ENCODE measurements around the gene SH2D4B.
"Not testable (repeated sequence)": the region's sequence is repeated elsewhere in the genome, so short reads cannot be mapped to it uniquely, and the experiment has no call there.

Gene SH2D4B

DNA sequence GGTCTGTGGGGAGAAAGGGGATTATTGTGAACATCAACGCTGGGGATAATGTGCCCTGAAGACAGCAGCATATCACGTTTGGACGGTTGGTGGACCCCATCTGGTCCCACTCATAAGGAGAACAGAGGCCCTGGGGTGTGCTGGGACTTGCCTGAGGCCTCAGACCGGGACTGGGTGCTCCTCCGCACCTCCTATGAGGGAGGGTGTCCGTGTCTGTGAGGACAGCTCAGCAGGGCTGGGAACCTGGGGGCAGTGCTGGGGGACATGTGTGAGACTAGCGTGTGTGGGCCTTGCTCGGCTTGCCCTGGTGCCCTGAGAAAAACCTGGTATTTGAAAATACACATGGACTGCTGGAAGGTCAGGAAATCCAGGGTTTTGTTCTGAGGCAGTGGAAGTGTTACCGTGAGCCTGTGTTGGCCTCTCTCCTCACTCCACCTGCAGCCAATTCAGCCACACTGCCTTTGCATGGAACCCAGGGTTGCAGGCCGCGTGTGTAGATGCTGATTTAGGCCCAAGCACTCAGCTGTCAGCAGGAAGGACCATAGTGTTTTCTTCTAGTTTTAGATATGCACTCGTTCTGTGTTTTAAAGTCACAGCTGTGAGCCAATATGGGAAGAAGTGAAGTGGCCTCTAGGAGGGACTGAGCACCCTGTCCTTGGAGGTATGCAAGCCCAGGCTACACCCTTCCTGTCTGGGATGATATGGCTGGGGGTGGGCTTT, 13.4 kb upstream of the SH2D4B start:
- DNase-seq (ENCODE audit: low spot score), result no peak

GRCh38 chr10:80526218-80526617, 11.5 kb upstream of the SH2D4B start:
- no peak for DNase-seq (ENCODE audit: low spot score)

DNA sequence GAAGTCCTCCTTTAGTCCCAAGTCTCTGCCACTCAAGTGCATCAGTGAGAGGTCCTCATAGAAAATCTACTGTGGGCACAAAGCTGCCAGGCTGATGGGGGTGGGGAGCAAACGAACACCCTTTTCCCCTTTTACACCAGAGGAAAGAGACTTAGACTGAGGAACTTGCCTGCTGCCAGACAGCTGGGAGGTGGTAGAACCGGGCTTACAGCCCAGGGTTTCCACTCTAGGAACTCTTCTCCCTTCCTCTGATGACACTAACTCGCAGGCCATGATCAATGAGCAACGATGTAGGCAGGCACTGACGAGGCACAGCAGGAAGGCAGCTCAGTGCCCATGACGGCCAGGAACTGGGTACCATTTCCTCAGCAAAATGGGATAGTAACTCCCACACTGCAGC, 11.0 kb upstream of the SH2D4B start:
- DNase-seq (ENCODE audit: low spot score), result no peak

- DNase-seq (ENCODE audit: low spot score), result no peak
Observed at GRCh38 chr10:80528185-80528700, 9.5 kb upstream of the SH2D4B start.

GRCh38 chr10:80528901-80529300, 8.8 kb upstream of the SH2D4B start:
- no peak for DNase-seq (ENCODE audit: low spot score)

- no peak for DNase-seq (ENCODE audit: low spot score)
Observed at GRCh38 chr10:80529604-80530003, 8.1 kb upstream of the SH2D4B start.

GRCh38 chr10:80530251-80530650, 7.5 kb upstream of the SH2D4B start:
- peak; percentile 12 for DNase-seq (ENCODE audit: low spot score)

DNA sequence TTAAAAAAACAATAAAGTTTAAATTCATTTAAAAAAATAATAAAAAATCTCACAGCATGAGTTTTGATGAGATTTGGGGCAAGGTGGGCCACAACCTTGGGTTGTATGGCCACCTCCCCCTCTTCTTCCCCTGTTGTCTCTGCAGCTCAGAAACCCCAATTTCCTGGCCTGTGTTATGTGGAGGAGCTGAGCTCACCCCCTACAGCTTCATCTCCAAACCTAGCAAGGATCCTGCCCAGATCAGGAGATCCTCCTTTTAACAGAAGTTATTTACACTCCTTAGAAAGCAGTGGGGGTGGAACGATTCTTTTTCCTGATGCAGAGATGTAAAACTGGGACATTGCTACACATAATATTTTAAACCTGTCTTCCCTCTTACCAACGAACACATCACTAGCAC, 6.9 kb upstream of the SH2D4B start:
- DNase-seq (ENCODE audit: low spot score), result no peak

GRCh38 chr10:80532571-80532970, 5.1 kb upstream of the SH2D4B start:
- no peak for DNase-seq (ENCODE audit: low spot score)

- DNase-seq (ENCODE audit: low spot score), result not testable (repeated sequence)
Observed at GRCh38 chr10:80534059-80534458, 3.6 kb upstream of the SH2D4B start.

- not testable (repeated sequence) for DNase-seq (ENCODE audit: low spot score)
Observed at GRCh38 chr10:80534646-80535045, 3.1 kb upstream of the SH2D4B start.

GRCh38 chr10:80535671-80536360, 1.9 kb upstream of the SH2D4B start:
- DNase-seq (ENCODE audit: low spot score), result peak; percentile 43

DNA sequence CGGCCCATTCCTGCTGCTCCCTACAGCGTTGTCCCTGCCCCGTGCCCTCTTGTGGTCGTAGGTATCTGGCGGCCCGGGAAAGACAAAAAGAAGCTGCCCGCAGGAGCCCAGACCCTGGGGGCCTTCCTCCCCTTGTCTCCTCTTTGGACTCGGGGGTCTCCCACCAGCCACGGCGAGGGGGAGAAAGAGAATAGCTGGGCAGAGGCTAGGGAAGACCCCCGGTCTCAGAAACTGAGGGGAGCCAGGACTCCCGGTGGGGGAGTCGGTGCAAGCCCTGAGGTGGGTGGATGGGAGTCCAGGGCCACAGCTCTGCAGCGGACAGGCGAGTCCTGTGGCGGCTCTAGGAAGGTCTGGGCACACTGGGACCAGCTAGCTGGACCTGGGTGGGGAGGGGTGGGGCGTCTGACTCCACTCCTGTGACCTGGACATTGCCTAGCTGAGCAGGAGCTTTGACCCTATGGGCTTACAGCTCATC, 1.3 kb upstream of the SH2D4B start:
- DNase-seq (ENCODE audit: low spot score), result no peak

- DNase-seq (ENCODE audit: low spot score), result no peak
Observed at GRCh38 chr10:80537086-80537735, 491 bp upstream of the SH2D4B start.

DNA sequence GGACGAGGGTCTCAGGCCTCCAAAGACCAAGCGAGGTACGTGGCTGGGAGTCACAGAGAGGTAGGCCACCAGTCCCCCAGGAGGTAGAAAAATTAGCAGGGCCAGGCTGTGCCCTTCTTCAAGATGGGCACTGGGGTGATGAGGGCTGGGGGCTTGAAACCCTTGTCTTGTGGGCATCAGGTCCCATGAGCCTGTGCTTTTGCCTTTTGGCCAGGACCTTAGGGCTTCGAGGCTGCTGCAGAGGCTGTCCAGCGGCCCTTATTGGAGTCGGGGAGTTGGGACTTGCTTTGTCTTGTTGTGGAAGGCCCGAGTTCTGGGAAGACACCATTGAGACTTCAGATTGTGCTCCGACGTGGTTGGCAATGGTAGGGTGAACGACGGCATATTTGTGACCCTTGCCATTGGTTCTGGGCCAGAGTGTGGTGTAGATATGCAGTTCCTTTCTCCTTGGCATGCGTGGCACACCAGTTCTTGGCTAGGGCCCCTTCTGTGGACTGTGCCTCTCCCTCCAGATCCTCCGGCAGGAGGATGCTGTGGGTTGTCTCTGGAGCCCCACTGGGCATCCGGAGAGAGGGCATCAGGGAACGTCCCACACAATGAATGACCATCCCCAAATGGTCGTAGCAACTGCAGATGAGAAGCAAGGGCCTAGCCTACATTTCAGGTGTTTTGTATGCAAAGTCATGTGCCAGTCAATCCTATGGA, 931 bp downstream of the SH2D4B start:
- no peak for DNase-seq (ENCODE audit: low spot score)

DNA sequence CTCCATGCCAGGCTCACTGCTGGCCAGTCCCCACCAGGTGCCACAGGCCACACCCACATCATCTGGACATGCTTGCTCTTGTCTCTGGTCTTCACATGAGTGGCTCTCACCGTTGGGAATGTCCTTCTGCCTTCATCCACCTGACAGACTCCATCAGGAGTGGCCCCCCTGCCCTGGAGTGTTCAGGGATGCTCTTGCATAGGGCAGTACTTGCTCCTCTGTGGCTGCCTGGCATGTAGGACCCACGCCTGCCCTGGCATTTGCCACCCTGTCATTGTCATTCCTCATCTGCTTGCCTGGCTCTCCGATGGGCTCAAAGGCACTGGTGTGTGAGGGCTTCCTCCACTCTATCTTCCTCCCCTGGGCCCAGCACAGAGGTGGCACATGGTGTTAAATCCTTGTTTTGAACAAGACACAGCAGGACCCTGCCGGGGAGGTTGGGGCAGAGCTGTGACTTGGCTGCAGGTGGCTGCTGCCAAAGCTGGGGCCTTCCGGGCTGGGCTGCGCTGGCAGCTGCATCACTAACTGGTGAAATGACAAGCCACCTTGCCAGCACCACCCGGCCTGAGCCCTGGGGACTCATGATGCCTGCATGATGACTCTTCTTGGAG, 1.8 kb downstream of the SH2D4B start:
- no peak for DNase-seq (ENCODE audit: low spot score)

DNA sequence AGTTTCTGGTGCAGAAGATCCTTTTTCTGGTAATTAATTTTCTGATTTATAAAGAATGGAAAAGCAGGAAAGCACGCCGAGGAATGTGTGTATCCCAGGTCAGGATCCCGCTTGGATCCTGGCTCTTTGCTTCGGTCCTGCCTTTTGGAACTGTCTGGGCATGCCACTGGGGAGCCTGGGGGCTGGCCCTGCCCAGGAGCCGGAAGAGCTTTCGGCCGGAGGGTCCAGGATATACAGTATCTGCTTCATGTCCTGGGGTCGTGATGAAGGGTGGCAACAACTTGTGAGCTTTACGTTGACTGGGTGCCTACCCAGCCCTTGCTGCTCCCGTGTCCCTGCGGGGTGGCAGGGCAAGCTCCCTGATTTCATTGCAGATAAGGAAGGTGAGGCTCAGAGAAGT, 2.4 kb downstream of the SH2D4B start:
- DNase-seq (ENCODE audit: low spot score), result no peak

- DNase-seq (ENCODE audit: low spot score), result no peak
Observed at GRCh38 chr10:80540618-80540980, 2.9 kb downstream of the SH2D4B start.

DNA sequence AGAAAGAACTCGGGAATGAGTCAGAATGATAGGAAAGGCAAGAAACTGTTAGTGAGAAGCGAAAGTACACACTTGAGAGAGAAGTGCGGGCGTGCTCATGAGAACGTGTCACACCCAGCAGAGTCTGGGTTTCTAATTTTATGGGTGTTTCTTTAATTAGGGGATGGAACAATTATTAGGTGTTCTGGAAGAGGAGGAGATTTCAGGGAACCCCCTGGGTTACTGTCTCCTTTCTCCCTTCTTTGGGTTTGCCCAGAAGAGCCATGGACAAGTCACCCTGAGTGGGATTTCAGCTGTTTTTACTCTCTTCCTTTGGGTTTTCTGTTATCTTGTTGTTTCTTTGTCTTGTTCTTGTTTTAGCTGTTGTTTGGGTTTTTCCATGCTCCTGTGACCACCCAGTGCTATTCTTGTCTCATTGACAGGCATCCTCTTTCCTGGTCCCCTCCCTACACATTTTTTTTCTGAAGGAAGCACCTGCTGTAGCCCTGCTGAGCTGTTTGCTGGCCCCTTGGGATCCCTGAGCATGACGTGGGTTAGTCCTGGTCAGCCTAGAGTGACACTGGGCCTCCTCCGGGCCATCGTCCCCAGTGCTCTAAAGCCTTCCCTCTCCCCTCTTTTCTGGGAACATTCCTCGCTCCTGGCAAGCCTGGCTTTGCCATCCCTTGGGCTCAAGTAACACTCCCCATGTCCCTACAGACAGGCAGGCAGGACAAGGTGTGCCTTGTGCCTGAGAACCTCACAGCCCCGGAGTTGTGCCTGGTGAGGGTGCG, 3.5 kb downstream of the SH2D4B start:
- DNase-seq (ENCODE audit: low spot score), result no peak

DNA sequence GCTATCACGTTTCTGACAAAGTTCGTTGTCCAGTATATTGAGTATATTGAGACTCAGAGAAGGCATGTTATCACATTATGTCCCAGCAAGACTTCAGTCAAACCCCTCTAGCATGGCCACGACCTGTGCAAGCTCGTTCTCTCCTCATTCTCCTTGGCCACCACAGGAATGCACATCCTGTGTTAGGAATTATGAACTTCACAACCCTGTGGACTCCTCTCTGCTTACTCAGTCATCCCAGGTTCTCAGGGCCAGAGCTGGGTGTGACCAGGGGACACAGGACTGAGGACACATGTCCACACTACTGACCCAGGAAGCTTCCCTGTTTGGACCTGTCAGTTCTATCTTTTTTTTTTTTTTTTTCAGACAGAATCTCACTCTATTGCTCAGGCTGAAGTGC, 4.4 kb downstream of the SH2D4B start:
- DNase-seq (ENCODE audit: low spot score), result no peak

- DNase-seq (ENCODE audit: low spot score), result no peak
Observed at GRCh38 chr10:80542652-80543318, 5.1 kb downstream of the SH2D4B start.

Data from hematopoietic multipotent progenitor cell treated with erythropoietin and hydrocortisone succinate and interleukin-3 and kit ligand, for 17 days (in vitro differentiated cells).